Limb (tissue), 2 donors: ENCODE measurements around the gene EPB41.
"Not testable (repeated sequence)": the region's sequence is repeated elsewhere in the genome, so short reads cannot be mapped to it uniquely, and the experiment has no call there.

Experiments
- DNase-seq, 2 donors: peaks; one replicate each; pipeline ENCODE4 v3.0.0-alpha.2; 2016; ENCODE audit errors: extremely low spot score in 2 of 2

Gene EPB41

GRCh38 chr1:28976248-28976647, 61.9 kb downstream of the EPB41 start:
- DNase-seq: no peak

- DNase-seq: no peak
Measured at GRCh38 chr1:28981210-28981609, 66.8 kb downstream of the EPB41 start.

GRCh38 chr1:28982198-28982597, 67.8 kb downstream of the EPB41 start:
- no peak for DNase-seq

GRCh38 chr1:28983091-28983490, 68.7 kb downstream of the EPB41 start:
- DNase-seq: no peak

- no peak for DNase-seq
Measured at GRCh38 chr1:28983509-28984310, 69.3 kb downstream of the EPB41 start.

GRCh38 chr1:28984311-28984684, 69.9 kb downstream of the EPB41 start:
- no peak for DNase-seq

- no peak for DNase-seq
Measured at GRCh38 chr1:28985427-28985826, 71.1 kb downstream of the EPB41 start.

GRCh38 chr1:28986306-28986910, 72.0 kb downstream of the EPB41 start:
- DNase-seq: no peak

- DNase-seq: no peak
Measured at GRCh38 chr1:29002792-29003191, 88.4 kb downstream of the EPB41 start.

- no peak for DNase-seq
Measured at GRCh38 chr1:29004288-29004687, 89.9 kb downstream of the EPB41 start.

- DNase-seq: no peak
Measured at GRCh38 chr1:29004798-29005197, 90.4 kb downstream of the EPB41 start.

- DNase-seq: no peak
Measured at GRCh38 chr1:29011775-29012174, 97.4 kb downstream of the EPB41 start.

GRCh38 chr1:29017235-29017634, 102.9 kb downstream of the EPB41 start:
- no peak for DNase-seq

- DNase-seq: no peak
Measured at GRCh38 chr1:29017975-29018712, 103.8 kb downstream of the EPB41 start.

- DNase-seq: no peak
Measured at GRCh38 chr1:29022620-29023019, 108.3 kb downstream of the EPB41 start.

GRCh38 chr1:29029667-29030066, 115.3 kb downstream of the EPB41 start:
- DNase-seq: no peak

- DNase-seq: no peak
Measured at GRCh38 chr1:29032841-29033240, 118.5 kb downstream of the EPB41 start.

GRCh38 chr1:29033829-29034466, 119.6 kb downstream of the EPB41 start:
- DNase-seq: peak in 1 of 2 donors; percentile 81

GRCh38 chr1:29043274-29043965, 129.1 kb downstream of the EPB41 start:
- no peak for DNase-seq

- DNase-seq: no peak
Measured at GRCh38 chr1:29044010-29044409, 129.6 kb downstream of the EPB41 start.

GRCh38 chr1:29045663-29046062, 131.3 kb downstream of the EPB41 start:
- not testable (repeated sequence) for DNase-seq
